ENCODE data around the gene LKAAEAR1.
"Not testable (repeated sequence)": the region's sequence is repeated elsewhere in the genome, so short reads cannot be mapped to it uniquely, and the experiment has no call there.

LKAAEAR1 gene

GRCh38 chr20:64117432-64117777, 33.2 kb upstream of the LKAAEAR1 start:
- not testable (repeated sequence) for H3K4me1 ChIP-seq (ENCODE audit: control insufficient read depth, insufficient read depth, low read length, poor library complexity, severe bottlenecking); H3K27ac ChIP-seq (ENCODE audit: insufficient read depth, low read length, poor library complexity, severe bottlenecking); DNase-seq; H3K4me3 ChIP-seq (ENCODE audit: insufficient read depth, low read depth, low read length, poor library complexity, severe bottlenecking); H3K27me3 ChIP-seq (replicated peaks; ENCODE audit: control insufficient read depth, insufficient read depth, low read length, poor library complexity, severe bottlenecking); H3K9me3 ChIP-seq (ENCODE audit: control insufficient read depth, low read length); H3K36me3 ChIP-seq (ENCODE audit: control insufficient read depth, insufficient read depth, low read length)

- Histone ChIP-seq H3K27ac (ENCODE audit: insufficient read depth, low read length, poor library complexity, severe bottlenecking) (no peak overlapping the region), H3K4me1 (ENCODE audit: control insufficient read depth, insufficient read depth, low read length, poor library complexity, severe bottlenecking) (peaks cover 7% of the 10 kb centered on the region), H3K36me3 (ENCODE audit: control insufficient read depth, insufficient read depth, low read length) (no peaks in the 10 kb centered on the region), H3K27me3 (replicated peaks; ENCODE audit: control insufficient read depth, insufficient read depth, low read length, poor library complexity, severe bottlenecking) (no peaks in the 10 kb centered on the region), H3K4me3 (ENCODE audit: insufficient read depth, low read depth, low read length, poor library complexity, severe bottlenecking) (no peak overlapping the region), H3K9me3 (ENCODE audit: control insufficient read depth, low read length) (no peaks in the 10 kb centered on the region)
- DNase-seq, result no peak
These were observed 32.6 kb upstream of the LKAAEAR1 start for GRCh38 chr20:64116541-64117431.

GRCh38 chr20:64116016-64116415, 31.8 kb upstream of the LKAAEAR1 start:
- Histone ChIP-seq H3K27me3 (replicated peaks; ENCODE audit: control insufficient read depth, insufficient read depth, low read length, poor library complexity, severe bottlenecking) (no peaks in the 10 kb centered on the region), H3K36me3 (ENCODE audit: control insufficient read depth, insufficient read depth, low read length) (no peaks in the 10 kb centered on the region), H3K9me3 (ENCODE audit: control insufficient read depth, low read length) (no peaks in the 10 kb centered on the region), H3K27ac (ENCODE audit: insufficient read depth, low read length, poor library complexity, severe bottlenecking) (no peak overlapping the region), H3K4me1 (ENCODE audit: control insufficient read depth, insufficient read depth, low read length, poor library complexity, severe bottlenecking) (peaks cover 7% of the 10 kb centered on the region), H3K4me3 (ENCODE audit: insufficient read depth, low read depth, low read length, poor library complexity, severe bottlenecking) (no peak overlapping the region)
- DNase-seq, result no peak

- H3K4me3 ChIP-seq (ENCODE audit: insufficient read depth, low read depth, low read length, poor library complexity, severe bottlenecking), result no peak overlapping the region
- DNase-seq, result no peak
- H3K4me1 ChIP-seq (ENCODE audit: control insufficient read depth, insufficient read depth, low read length, poor library complexity, severe bottlenecking), result peaks cover 7% of the 10 kb centered on the region
- H3K9me3 ChIP-seq (ENCODE audit: control insufficient read depth, low read length), result no peaks in the 10 kb centered on the region
- no peaks in the 10 kb centered on the region for H3K27me3 ChIP-seq (replicated peaks; ENCODE audit: control insufficient read depth, insufficient read depth, low read length, poor library complexity, severe bottlenecking)
- no peaks in the 10 kb centered on the region for H3K36me3 ChIP-seq (ENCODE audit: control insufficient read depth, insufficient read depth, low read length)
- H3K27ac ChIP-seq (ENCODE audit: insufficient read depth, low read length, poor library complexity, severe bottlenecking), result no peak overlapping the region
These were observed 31.1 kb upstream of the LKAAEAR1 start for GRCh38 chr20:64115171-64115911.

GRCh38 chr20:64114356-64114971, 30.3 kb upstream of the LKAAEAR1 start:
- DNase-seq, result no peak
- Histone ChIP-seq H3K27me3 (replicated peaks; ENCODE audit: control insufficient read depth, insufficient read depth, low read length, poor library complexity, severe bottlenecking) (no peaks in the 10 kb centered on the region), H3K36me3 (ENCODE audit: control insufficient read depth, insufficient read depth, low read length) (no peaks in the 10 kb centered on the region), H3K27ac (ENCODE audit: insufficient read depth, low read length, poor library complexity, severe bottlenecking) (no peak overlapping the region), H3K9me3 (ENCODE audit: control insufficient read depth, low read length) (no peaks in the 10 kb centered on the region), H3K4me1 (ENCODE audit: control insufficient read depth, insufficient read depth, low read length, poor library complexity, severe bottlenecking) (no peaks in the 10 kb centered on the region), H3K4me3 (ENCODE audit: insufficient read depth, low read depth, low read length, poor library complexity, severe bottlenecking) (no peak overlapping the region)

- H3K9me3 ChIP-seq (ENCODE audit: control insufficient read depth, low read length), result no peaks in the 10 kb centered on the region
- DNase-seq, result no peak
- no peak overlapping the region for H3K27ac ChIP-seq (ENCODE audit: insufficient read depth, low read length, poor library complexity, severe bottlenecking)
- H3K36me3 ChIP-seq (ENCODE audit: control insufficient read depth, insufficient read depth, low read length), result no peaks in the 10 kb centered on the region
- no peaks in the 10 kb centered on the region for H3K4me1 ChIP-seq (ENCODE audit: control insufficient read depth, insufficient read depth, low read length, poor library complexity, severe bottlenecking)
- no peak overlapping the region for H3K4me3 ChIP-seq (ENCODE audit: insufficient read depth, low read depth, low read length, poor library complexity, severe bottlenecking)
- no peaks in the 10 kb centered on the region for H3K27me3 ChIP-seq (replicated peaks; ENCODE audit: control insufficient read depth, insufficient read depth, low read length, poor library complexity, severe bottlenecking)
These were observed 29.7 kb upstream of the LKAAEAR1 start for GRCh38 chr20:64113796-64114355.

- Histone ChIP-seq H3K9me3 (ENCODE audit: control insufficient read depth, low read length) (no peaks in the 10 kb centered on the region), H3K27me3 (replicated peaks; ENCODE audit: control insufficient read depth, insufficient read depth, low read length, poor library complexity, severe bottlenecking) (no peaks in the 10 kb centered on the region), H3K4me1 (ENCODE audit: control insufficient read depth, insufficient read depth, low read length, poor library complexity, severe bottlenecking) (no peaks in the 10 kb centered on the region), H3K27ac (ENCODE audit: insufficient read depth, low read length, poor library complexity, severe bottlenecking) (no peak overlapping the region), H3K36me3 (ENCODE audit: control insufficient read depth, insufficient read depth, low read length) (no peaks in the 10 kb centered on the region), H3K4me3 (ENCODE audit: insufficient read depth, low read depth, low read length, poor library complexity, severe bottlenecking) (no peak overlapping the region)
- DNase-seq, result no peak
These were observed 29.2 kb upstream of the LKAAEAR1 start for GRCh38 chr20:64113444-64113775.

- DNase-seq, result no peak
- no peak overlapping the region for H3K4me3 ChIP-seq (ENCODE audit: insufficient read depth, low read depth, low read length, poor library complexity, severe bottlenecking)
These were observed 28.7 kb upstream of the LKAAEAR1 start for GRCh38 chr20:64112691-64113443.

GRCh38 chr20:64111841-64112641, 27.8 kb upstream of the LKAAEAR1 start:
- DNase-seq, result no peak
- no peak overlapping the region for H3K4me3 ChIP-seq (ENCODE audit: insufficient read depth, low read depth, low read length, poor library complexity, severe bottlenecking)
- H3K27me3 ChIP-seq (replicated peaks; ENCODE audit: control insufficient read depth, insufficient read depth, low read length, poor library complexity, severe bottlenecking), result no peaks in the 10 kb centered on the region

More at GRCh38 chr20:64112691-64113443, 28.7 kb upstream of the LKAAEAR1 start:
- Histone ChIP-seq H3K4me1 (ENCODE audit: control insufficient read depth, insufficient read depth, low read length, poor library complexity, severe bottlenecking) (no peaks in the 10 kb centered on the region), H3K27ac (ENCODE audit: insufficient read depth, low read length, poor library complexity, severe bottlenecking) (no peak overlapping the region), H3K9me3 (ENCODE audit: control insufficient read depth, low read length) (no peaks in the 10 kb centered on the region), H3K27me3 (replicated peaks; ENCODE audit: control insufficient read depth, insufficient read depth, low read length, poor library complexity, severe bottlenecking) (no peaks in the 10 kb centered on the region), H3K36me3 (ENCODE audit: control insufficient read depth, insufficient read depth, low read length) (no peaks in the 10 kb centered on the region)

More at GRCh38 chr20:64111841-64112641, 27.8 kb upstream of the LKAAEAR1 start:
- no peak overlapping the region for H3K27ac ChIP-seq (ENCODE audit: insufficient read depth, low read length, poor library complexity, severe bottlenecking)
- no peaks in the 10 kb centered on the region for H3K36me3 ChIP-seq (ENCODE audit: control insufficient read depth, insufficient read depth, low read length)
- no peaks in the 10 kb centered on the region for H3K9me3 ChIP-seq (ENCODE audit: control insufficient read depth, low read length)
- H3K4me1 ChIP-seq (ENCODE audit: control insufficient read depth, insufficient read depth, low read length, poor library complexity, severe bottlenecking), result no peaks in the 10 kb centered on the region

Data from effector memory CD4-positive, alpha-beta T cell (primary cell).